IPS DF 19.7 (cell line): ENCODE data around the gene CLASP1.
"Not testable (repeated sequence)": the region's sequence is repeated elsewhere in the genome, so short reads cannot be mapped to it uniquely, and the experiment has no call there.

Experiments used
- DNase-seq: peaks from one replicate; pipeline ENCODE4 v3.0.0-alpha.2; 2013; ENCODE audit warnings: low read depth, low spot score

Gene CLASP1

DNA sequence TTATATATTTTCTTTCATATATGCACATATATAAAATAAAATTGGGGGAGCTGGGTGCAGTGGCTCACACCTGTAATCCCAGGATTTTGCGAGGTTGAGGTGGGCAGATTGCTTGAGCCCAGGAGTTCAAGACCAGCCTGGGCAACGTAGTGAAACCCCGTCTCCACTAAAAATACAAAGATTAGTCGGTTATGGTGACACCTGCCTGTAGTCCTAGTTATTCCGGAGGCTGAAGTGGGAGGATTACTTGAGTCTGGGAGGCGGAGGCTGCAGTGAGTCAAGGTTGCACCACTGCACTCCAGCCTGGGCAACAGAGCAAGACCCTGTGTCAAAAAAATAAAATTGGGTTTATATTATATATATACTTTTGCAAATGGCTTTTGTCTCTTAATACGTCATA is 324.7 kb downstream of the CLASP1 start:
- DNase-seq, result no peak

GRCh38 chr2:121321476-121321875 is 327.8 kb downstream of the CLASP1 start:
- DNase-seq, result no peak

DNA sequence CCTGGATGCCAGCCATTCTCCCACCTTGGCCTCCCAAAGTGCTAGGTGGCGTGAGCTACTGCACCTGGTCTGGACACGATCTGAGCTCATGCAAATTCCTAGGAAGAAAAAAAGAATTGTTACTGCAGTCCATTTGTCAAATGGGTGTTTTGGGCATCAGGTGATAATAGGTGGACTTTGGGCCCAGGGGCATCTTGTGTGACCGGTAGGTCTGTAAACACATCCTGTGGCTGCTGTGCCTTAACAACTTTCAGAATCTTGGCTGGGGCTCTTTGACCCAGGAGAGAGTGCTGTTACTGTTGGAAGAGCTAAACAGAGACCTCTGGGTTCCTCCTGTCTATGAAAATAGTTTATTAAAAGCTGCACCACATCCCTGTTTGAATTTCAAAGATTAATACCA is 329.3 kb downstream of the CLASP1 start:
- DNase-seq, result no peak

- no peak for DNase-seq
Measured at GRCh38 chr2:121316986-121317385, 332.3 kb downstream of the CLASP1 start.

GRCh38 chr2:121313701-121314100 is 335.6 kb downstream of the CLASP1 start:
- not testable (repeated sequence) for DNase-seq

- no peak for DNase-seq
Measured at GRCh38 chr2:121309801-121310200, 339.5 kb downstream of the CLASP1 start.

DNA sequence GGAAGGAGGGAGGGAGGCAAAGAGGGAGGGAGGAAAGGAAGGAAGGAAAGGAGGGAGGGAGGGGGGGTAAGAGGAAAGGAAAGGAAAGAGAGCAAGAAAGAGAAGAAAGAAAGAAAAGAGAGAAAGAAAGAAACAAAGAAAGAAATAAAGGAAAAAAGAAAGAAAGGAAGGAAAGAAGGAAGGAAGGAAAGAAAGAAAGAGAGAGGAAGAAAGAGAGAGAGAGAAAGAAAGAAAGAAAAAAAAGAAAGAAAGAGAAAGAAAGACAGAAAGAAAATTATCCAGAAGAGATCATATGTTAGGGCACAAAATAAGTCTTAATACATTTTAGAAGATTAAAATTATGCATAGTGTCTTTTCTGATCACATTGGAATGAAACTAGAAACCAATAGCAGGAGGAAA is 339.9 kb downstream of the CLASP1 start:
- no peak for DNase-seq

DNA sequence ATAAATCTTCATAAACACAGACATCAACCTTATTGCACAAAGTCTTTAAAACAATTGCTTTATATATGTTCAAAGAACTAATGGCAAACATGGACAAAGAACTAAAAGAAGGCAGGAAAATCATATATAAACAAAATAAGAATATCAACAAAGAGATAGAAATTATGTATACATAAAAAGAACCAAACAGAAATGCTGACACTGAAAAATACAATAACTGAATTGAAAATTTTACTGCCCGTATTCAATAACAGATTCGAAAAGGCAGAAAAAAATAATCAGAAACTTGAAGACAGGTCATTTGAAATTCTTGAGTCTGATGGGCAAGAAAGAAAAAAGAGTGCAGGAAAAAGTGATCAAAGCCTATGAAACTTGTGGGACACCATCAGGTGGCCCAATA is 342.2 kb downstream of the CLASP1 start:
- DNase-seq, result no peak

DNA sequence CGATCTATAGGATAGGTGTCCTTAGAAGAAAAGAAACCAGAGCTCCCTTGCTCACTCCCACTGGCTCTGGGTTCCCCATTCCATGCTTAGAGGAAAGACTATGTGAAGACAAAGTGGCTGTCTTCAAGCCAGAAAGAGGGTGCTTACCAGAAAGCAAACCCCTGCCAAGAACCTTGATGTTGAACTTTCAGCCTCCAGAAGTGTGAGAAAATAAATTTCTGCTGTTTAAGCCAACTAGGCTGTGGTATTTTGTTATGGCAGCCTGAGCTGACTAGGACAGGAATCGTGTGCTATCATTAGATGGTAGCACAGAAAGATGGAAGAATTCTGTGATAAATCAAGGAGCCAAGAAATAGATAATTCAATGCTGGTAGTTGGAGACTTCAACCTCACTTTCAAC is 344.3 kb downstream of the CLASP1 start:
- no peak for DNase-seq

DNA sequence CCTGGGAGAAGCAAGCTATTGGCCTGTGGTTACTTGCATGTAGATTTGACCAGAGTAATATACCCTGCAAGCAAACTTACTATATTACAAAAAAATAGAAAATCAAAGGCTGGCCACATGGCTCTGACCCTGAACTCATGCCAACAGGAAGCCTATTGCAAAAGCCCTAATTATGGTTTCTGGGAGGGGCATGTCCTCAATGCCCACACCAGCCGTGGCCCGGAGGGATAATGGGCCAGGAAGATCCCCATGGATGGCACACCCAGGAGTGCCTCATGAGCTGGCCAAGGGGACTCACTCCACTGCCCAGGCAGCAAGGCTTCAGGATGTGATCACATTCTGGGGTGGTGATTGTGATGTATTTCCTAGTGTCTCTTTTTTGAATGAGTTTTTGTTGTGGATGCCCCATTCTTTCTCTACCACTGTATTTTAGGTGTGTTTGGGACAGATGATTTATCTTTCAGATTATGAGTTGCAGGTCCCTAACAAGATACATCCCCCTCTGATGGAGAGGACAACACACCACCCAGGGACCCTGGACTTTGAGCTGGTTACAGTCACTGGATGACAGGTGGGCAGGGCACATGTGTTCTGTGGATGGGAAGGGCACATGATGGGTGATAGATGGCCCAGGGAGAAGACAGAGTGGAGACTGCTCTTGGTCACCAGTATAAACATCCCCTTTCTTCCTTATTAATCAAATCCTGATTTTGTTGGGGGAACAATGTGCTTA is 345.6 kb downstream of the CLASP1 start:
- no peak for DNase-seq

DNA sequence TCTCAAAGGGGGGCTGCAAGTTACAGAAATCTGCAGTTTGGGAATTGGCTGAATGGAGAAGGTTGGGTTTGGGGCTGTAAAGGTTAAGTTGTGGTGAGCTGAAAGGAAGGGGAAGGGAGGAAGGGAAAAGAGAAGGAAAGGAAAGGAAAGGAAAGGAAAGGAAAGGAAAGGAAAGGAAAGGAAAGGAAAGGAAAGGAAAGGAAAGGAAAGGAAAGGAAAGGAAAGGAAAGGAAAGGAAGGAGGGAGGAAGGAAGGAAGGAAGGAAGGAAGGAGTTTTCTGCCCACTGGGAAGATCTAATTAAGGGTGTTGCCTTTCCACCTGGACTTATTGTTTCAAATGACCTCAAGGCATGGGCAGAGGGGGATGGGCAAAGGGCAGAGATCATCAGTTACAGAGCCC is 348.1 kb downstream of the CLASP1 start:
- not testable (repeated sequence) for DNase-seq

GRCh38 chr2:121298476-121298875 is 350.8 kb downstream of the CLASP1 start:
- no peak for DNase-seq

DNA sequence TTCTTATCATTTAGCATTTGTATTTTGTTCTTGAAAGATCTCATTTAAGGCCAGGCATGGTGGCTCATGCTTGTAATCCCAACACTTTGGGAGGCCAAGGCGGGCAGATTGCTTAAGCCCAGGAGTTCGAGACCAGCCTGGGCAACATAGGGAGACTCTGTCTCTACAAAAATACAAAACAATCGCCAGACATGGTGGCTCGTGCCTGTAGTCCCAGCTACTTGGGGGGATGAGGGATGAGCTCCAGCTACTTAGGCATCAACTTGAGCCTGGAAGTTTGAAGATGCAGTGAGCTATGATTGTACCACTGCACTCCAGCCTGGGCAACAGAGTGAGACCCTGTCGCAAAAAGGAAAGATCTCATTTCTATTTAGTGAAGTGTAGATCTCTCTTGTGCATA is 351.4 kb downstream of the CLASP1 start:
- DNase-seq, result not testable (repeated sequence)

DNA sequence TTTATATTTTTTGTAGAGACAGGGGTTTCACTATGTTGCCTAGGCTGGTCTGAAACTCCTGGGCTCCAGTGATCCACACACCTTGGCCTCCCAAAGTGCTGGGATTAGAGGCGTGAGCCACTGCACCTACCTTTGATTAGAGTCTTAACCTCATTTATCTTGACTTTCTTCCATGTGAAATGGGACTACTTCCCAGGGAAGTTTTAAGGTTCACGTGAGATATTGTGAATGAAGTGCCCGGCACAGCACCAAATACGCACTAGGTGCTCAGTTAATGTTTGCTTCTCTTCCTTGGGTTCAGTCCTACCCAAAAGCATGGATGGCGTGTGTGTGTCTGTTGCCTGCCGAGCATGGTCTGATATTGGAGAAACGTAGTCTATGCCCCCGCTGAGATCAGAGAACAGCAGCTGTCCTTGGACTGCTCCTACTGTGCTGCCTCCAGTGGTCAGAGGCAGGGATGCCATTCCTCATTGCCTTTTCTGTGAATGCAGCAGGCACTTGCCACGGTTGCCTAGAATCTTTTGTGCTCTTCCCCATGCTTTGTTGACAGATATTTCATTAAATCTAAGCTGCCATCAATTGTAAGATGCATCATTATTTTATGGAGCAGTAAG is 351.9 kb downstream of the CLASP1 start:
- DNase-seq, result no peak

DNA sequence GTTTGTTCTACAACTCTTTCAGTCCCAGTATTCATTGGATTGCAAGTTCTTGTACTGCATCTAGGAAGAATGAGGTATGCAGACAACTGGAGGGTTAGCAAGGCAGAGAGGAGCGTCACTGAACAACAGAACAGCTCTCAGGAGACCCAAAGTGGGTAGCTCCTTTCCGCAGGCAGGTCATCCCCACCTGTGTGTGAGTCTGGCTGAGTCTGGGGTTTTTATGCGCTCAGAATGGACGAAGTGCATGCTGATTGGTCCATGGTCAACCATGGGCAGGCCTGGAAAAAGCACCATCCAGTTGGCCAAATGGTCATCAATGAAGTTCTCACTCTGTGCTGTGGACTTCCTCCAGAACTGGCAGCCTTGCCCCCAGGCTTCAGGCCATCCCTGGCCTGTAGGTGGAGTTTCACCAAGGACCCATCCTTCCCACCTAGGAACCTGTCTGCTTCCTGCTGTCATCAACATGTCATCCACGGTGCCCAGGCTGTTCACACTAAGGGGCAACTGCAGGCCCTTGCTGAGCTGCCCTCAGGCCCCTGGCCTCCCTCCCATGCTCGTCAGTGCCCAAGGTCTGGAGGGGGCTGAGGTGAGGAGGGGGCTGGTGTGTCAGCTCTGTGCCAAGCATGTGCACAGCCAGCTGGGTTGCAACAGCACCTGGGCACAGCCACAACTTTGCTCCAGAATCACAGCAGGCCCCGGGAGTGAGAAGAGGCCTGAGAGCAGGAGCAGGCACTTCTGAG is 353.2 kb downstream of the CLASP1 start:
- no peak for DNase-seq

GRCh38 chr2:121294881-121295840 is 354.1 kb downstream of the CLASP1 start:
- no peak for DNase-seq

DNA sequence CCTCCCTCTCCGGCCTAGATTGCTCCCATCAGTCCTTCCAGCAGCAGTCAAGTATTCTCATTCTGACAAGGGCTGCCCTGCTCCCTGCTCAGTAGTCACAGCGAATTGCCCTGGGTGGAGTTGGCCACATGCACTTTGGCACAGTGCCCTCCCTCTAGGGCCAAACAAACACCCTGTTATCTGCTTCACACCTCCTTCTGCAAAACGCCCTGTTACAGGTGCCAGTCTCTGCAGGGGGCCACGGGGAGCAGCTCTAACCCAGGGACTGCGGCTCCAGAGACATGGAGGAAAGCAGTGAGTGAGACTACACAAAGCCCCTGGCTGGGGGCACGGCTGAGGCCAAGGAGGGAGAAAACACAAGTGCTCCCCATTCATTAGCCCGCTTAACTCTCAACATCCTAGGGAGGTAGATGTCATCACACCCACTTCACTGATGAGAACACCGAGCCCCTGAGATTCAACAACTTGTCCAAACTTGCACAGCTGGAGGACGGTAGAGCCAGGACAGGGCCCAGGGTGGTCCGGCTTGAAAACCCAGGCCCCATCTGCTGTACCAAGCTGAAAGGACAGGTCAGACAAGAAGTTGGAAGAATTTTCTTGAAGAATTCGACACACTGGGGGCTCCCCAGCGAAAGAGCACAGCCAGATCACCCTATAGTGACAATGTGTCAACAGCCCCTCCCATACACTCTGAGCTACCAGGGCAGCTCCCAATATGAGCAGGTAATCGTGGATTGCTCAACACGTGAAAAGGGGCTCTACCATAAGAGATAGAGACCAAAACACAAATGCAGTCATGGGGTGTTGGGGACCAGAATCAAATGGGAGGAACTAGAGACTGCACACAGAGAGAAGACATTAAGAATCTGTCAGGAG is 355.6 kb downstream of the CLASP1 start:
- no peak for DNase-seq

DNA sequence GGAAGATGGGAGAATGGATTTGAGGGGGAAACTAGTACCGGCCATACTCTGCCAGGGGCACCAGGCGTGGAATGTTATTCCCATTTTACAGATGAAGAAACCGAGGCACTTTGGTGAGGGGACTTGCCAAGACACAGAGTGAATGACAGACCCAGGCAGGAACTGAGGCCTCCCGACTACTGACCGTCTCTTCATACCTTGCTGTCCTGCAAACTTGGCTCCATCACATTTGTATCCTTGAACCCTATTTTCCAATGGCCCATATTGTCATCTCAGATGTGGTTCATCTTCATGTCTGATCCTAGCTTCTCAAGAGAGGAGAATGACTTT is 358.0 kb downstream of the CLASP1 start:
- no peak for DNase-seq

DNA sequence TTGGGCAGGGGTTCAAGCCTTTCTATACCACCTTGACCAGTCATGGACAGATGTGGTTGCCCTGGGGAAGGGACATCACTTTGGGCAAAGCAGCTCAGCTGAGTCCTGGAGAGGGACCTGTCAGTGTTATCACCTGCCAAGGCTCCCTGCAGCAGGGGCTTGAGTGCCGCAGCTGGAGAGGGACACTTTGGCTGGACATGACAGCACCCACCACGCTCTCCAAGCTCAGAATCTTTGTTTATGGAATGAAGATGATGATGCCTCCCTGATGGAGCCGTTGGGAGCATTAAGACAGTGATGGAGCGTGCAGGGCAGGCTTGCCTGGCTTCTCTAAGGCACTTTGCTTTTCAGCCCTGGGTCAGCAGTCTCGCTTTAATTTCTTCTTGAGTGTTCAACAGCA is 360.0 kb downstream of the CLASP1 start:
- no peak for DNase-seq

GRCh38 chr2:121288454-121289231 is 360.6 kb downstream of the CLASP1 start:
- DNase-seq, result no peak
